HG02623 (cell line): Measurements from ENCODE around the gene TOM1L2.
"Not testable (repeated sequence)": the region's sequence is repeated elsewhere in the genome, so short reads cannot be mapped to it uniquely, and the experiment has no call there.

Source experiments
- ATAC-seq: cut with Tn5 transposase; IDR thresholded peaks from one replicate; pipeline ENCODE4 v1.9.1; 2021; ENCODE audit warnings: moderate library complexity; ENCODE audit not compliant: unreplicated experiment

TOM1L2 gene

GRCh38 chr17:17926036-17926435, 46.2 kb downstream of the TOM1L2 start:
- no peak for ATAC-seq

DNA sequence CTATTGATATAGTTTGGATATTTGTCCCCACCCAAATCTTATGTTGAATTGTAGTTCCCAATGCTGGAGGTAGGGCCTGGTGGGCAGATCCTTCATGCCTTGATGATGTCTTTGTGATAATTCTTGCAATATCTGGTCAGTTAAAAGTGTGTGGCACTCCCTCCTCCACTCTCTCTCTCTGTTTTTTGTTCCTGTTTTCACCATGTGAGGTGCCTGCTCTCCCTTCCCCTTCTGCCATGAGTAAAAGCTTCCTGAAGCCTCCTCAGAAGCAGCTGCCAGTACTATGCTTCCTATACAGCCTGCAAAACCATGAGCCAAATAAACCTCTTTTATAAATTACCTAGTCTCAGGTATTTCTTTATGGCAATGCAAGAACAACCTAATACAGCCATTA, 47.3 kb downstream of the TOM1L2 start:
- ATAC-seq, result no peak

GRCh38 chr17:17924131-17924856, 47.9 kb downstream of the TOM1L2 start:
- ATAC-seq, result no peak

DNA sequence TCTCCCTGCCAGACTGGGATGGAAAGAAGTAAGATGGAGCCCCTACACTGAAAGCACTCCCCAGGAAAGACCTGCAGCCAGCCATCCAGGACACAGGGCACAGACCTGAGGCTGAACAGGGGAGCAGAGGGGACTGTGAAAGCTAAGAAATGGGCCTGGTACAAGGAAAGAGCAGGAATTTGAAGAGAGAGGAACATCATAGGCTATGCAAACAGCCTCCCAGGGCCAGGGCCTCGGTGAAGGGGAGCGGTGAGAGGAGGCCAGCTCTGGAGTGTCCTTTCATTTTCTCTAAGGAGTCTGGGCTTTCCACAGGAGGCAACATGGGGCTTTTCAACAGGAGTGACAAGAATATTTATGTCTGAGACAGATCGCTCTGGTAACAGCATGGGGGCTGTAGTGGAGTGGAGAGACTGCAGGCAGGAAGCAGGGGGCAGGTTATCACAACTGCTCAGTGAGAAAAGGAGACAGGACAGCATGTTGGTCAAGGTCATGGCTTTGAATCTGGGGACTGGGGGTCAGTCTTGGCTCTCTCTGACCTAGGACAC, 50.1 kb downstream of the TOM1L2 start:
- no peak for ATAC-seq

DNA sequence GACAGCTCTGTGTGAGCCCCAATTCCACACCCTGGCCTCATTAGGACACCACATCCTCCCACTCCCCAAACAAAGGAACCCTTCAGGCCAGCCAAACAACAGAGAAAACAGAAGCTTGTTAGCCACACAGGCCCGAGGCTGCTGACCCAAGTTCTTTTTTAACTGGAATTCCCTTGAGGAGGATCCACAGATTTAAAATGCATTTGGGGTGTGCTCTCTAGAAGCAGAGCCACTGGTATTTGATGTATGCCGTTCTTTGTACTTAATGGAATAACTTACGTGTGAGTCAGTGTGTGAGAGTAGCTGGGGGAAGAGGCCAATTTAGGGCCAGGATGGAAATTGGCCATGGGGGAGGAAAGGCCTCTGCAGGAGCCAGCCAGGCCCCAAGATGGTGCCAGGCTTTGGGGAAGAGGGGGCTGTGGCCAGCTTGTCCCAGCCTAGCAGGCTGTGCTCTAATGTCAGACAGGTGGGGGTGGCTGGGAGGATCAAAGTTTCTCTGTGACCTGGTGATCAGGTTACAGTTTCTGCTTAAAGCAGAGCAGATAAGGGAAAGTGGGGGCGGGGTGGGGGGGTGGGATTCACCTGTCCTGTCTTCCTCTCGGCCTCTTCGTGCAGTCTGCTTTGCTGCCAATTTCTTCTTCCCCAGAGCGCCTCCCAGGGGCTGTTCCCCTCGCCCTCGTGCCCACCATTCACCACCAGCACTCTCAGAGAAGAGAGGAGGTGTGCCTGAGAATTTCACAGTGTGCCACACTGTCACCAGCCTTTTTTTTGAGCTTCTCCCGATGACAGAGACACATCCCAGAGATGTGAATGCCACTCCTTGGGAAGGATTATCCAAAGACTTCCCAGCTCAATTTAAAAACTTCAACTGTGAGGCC, 50.8 kb downstream of the TOM1L2 start:
- no peak for ATAC-seq

GRCh38 chr17:17919169-17920107, 52.8 kb downstream of the TOM1L2 start:
- ATAC-seq, result no peak

DNA sequence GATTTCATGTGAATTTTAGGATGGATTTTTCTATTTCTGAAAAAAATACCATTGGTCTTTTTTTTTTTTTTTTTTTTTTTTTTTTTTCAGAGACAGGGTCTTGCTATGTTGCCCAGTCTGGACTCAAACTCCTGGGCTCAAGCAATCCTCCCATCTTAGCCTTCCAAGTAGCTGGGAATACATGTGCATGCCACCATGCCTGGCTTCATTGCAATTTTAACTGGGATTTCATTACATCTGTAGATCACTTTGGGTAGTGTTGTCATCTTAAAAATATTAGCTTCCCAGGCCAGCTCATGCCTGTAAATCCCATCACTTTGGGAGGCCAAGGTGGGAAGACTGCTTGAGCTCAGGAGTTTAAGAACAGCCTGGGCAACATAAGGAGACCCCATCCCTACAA, 54.8 kb downstream of the TOM1L2 start:
- ATAC-seq, result no peak

DNA sequence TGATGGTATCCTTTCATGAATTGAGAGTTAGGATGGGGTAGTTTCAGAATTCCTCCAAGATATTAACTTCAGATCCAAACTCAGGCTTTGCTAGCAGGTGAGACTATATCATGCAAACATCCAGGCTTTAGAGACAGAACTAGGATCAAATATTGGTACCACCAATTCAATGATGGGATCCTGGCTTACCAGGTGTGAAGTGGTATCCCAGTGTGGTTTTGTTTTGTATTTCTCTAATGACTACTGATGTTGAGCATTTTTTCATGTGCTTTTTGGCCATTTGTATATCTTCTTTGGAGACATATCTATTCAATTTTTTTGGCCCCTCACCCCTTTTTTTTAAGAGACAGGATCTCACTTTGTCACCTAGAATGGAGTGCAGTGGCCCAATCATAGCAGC, 57.0 kb downstream of the TOM1L2 start:
- no peak for ATAC-seq

- ATAC-seq, result peak; percentile 61
Measured at GRCh38 chr17:17913695-17914332, 58.4 kb downstream of the TOM1L2 start.

DNA sequence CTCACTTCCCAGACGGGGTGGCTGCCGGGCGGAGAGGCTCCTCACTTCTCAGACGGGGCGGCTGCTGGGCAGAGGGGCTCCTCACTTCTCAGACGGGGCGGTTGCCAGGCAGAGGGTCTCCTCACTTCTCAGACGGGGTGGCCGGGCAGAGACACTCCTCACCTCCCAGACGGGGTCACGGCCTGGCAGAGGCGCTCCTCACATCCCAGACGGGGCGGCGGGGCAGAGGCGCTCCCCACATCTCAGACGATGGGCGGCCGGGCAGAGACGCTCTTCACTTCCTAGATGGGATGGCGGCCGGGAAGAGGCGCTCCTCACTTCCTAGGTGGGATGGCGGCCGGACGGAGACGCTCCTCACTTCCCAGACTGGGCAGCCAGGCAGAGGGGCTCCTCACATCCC, 59.9 kb downstream of the TOM1L2 start:
- ATAC-seq, result not testable (repeated sequence)

DNA sequence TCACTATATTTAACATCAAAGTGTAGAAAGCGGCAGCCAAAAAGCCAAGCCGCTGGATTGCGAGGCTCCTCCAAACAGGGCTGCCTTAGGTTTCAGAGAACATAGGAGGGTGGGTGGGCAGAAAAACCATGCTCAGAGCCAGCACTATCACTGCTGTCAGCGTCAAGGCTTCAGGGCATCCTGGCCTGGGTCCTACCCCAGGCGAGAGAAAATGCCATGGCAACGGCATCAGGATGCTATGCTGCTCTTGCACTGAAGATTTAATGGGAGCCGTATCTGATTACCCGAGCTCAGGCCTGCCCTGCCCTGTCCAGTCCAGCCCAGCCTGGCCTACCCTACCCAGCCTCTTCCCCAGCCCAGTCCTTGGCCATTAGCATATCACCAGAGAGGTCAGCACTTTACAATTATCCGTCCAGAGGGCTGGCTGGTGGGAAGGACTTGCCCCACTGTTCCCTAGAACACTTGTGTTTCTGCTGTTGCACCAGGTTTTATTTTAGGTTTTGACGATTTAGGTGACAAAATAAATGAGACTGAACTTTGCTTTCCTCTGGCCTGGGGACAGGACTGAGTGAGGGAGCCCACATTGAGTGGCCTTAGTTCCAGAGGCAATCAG, 61.1 kb downstream of the TOM1L2 start:
- no peak for ATAC-seq

- no peak for ATAC-seq
Measured at GRCh38 chr17:17910060-17910459, 62.1 kb downstream of the TOM1L2 start.

GRCh38 chr17:17909078-17909477, 63.1 kb downstream of the TOM1L2 start:
- ATAC-seq, result no peak

DNA sequence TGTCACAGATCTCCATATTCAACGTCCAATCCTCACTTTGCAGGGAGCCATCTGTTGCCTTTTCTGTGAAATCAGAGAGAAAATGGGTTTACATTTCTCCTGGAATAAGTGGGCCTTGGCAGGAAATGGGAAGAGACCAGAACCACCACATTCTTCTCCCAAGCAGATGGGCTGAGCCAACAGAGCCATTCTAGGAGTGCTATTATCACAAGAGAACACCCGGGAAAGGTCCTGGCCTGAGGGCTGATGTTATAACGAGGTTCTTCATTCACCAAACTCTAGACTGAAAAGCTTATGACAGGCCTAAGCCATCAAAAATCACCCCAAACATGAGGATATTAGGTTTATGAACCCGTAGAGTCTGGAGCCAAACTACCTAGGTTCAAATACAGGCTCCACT, 64.7 kb downstream of the TOM1L2 start:
- ATAC-seq, result no peak

GRCh38 chr17:17906418-17907215, 65.6 kb downstream of the TOM1L2 start:
- ATAC-seq, result no peak

- ATAC-seq, result no peak
Measured at GRCh38 chr17:17905036-17905320, 67.2 kb downstream of the TOM1L2 start.

DNA sequence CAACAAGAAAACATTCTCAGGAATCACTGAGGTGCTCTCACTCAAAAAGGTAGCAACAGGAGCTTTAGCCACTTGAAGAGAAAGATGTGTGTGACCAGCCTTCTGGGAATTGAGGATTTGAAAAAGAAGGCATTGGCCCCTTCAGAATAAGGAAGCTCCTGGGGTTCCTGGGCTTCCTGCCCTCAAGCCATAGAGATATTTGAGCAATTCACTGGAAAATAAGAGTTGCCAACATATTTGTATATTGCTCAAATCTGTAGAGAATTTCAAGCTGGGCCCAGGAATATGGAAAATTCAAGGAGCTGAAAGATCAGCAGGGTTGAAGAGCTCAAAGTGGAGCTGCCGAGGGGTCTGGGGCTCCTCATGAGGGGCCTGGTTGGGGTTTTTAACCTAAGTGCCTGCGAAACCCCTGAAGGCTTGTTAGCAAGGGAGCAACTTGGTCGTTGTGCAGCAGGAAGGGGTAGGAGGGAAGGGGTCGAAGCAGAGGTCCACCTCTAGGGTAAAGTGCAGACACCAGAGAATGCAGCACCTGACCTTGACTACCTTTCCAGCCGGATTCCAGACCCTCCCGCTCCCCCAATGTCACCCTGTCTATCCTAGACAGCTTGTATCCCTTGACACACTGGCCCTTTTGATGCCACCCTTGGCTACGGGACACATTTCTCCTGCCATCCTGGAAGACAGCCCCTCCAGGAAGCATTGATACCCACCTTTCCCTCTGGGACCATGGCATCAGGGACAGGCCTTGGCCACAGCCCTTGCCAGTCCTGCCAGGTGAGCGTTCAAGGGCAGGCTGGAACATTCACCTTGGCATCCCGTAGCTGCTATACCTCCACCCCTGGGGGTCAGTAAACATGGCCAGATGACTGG, 67.8 kb downstream of the TOM1L2 start:
- ATAC-seq, result no peak

DNA sequence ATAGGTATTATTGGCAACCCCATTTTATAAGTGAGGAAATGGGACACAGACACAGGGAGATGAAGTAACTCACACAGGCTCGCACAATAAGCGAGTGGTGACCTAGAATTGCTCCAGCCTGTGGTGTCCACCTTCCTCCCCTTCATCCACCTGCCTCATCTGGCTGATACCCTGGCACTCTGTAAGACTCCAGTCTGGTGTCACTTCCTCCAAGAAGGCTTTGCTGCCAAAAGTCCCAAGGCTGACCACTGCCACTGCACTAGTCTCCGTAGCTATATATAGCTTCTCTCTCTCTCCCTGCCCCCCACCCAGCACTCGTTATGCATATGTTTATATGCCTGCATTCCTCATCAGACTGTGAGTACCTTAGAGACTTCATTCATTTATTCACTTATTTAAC, 69.3 kb downstream of the TOM1L2 start:
- no peak for ATAC-seq
